Natural killer cell treated with Interleukin-12 subunit alpha and Interleukin-12 subunit beta and Interleukin-15 and Interleukin-18, amount 100 ng/mL, for 72 hours (primary cell): ENCODE data around the gene CLDN9. TPM values are rescaled to one million over a fixed set of nuclear protein-coding genes. Genes with fewer than 3 reads are reported as not detected.

Experiments
- ATAC-seq, 2 donors: fragments of 150-1000 bp; cut with Tn5 transposase in 1 of 2; sonication (Bioruptor Pico), chemical (Tn5 transposase) in 1 of 2; 2 replicates each; pipeline ENCODE4 v1.10.0; 2021
- DNase-seq: peaks from one replicate; pipeline ENCODE4 v3.0.0; 2022; ENCODE audit warnings: low spot score
- H3K27ac Mint-ChIP-seq, 2 donors: 1 replicate in 1 of 2; 2 replicates in 1 of 2; pipeline ENCODE4 v1.8.0; 2022; ENCODE audit warnings: mixed read lengths in 2 of 2, mild to moderate bottlenecking in 1 of 2, moderate library complexity in 1 of 2
- H3K27me3 Mint-ChIP-seq, 2 donors: 1 replicate in 1 of 2; 2 replicates in 1 of 2; pipeline ENCODE4 v1.8.0; 2022; ENCODE audit warnings: mixed read lengths in 2 of 2
- H3K36me3 Mint-ChIP-seq: one replicate; pipeline ENCODE4 v1.8.0; 2022; ENCODE audit warnings: mixed read lengths
- H3K4me1 Mint-ChIP-seq, 2 donors: 1 replicate in 1 of 2; 2 replicates in 1 of 2; pipeline ENCODE4 v1.8.0; 2022; ENCODE audit warnings: low read depth in 2 of 2, mixed read lengths in 2 of 2, mild to moderate bottlenecking in 1 of 2
- H3K4me3 Mint-ChIP-seq: one replicate; pipeline ENCODE4 v1.8.0; 2022; ENCODE audit warnings: mixed read lengths
- H3K9me3 Mint-ChIP-seq: 2 replicates; pipeline ENCODE4 v1.8.0; 2022; ENCODE audit warnings: mixed read lengths
- total RNA-seq, 2 donors: library from RNA; stranded (reverse); gene quantifications; one replicate each; pipeline ENCODE4 v1.2.3, GENCODE V29; 2022

CLDN9 gene
- under 1 TPM in 1 of 2 donors, not detected in 1; 0.47 TPM for total RNA-seq

- DNase-seq (no peak), ATAC-seq (no peak)
- Mint-ChIP-seq H3K27ac (no peak within 1 kb of the TSS), H3K4me1 (peaks cover 7% of the 10 kb centered on the region in 2 donors), H3K36me3 (no peaks in the 10 kb centered on the region), H3K4me3 (no peak within 1 kb of the TSS), H3K9me3 (no peaks in the 10 kb centered on the region), H3K27me3 (peaks cover 0 to 4% of the 10 kb centered on the region in 2 donors)
Observed at GRCh38 chr16:3012828-3013420, at the start of gene CLDN9. CLDN9 (plus strand) TSS chr16:3012923; CDS start chr16:3013363, 440 bp downstream.

- DNase-seq = no peak
- no peak for ATAC-seq
- Mint-ChIP-seq H3K27me3 (peaks cover 8 to 14% of the 10 kb centered on the region in 2 donors), H3K9me3 (no peaks in the 10 kb centered on the region), H3K4me1 (peaks cover 4 to 11% of the 10 kb centered on the region in 2 donors), H3K4me3 (peak overlapping the region; percentile 65), H3K36me3 (no peaks in the 10 kb centered on the region), H3K27ac (no peak overlapping the region)
Observed at GRCh38 chr16:2963074-2963722, 49.5 kb upstream of the CLDN9 start.

GRCh38 chr16:2963723-2964474 is 48.8 kb upstream of the CLDN9 start, which contains the start of gene KREMEN2:
KREMEN2 (plus strand) TSS chr16:2964275; CDS start chr16:2964521, 246 bp downstream.
- Mint-ChIP-seq H3K36me3 (no peaks in the 10 kb centered on the region), H3K4me1 (peaks cover 9 to 15% of the 10 kb centered on the region in 2 donors), H3K27ac (no peak within 1 kb of the TSS), H3K9me3 (no peaks in the 10 kb centered on the region), H3K27me3 (peaks cover 10 to 16% of the 10 kb centered on the region in 2 donors), H3K4me3 (peak within 1 kb of the TSS; percentile 65)
- DNase-seq (no peak), ATAC-seq (no peak)

GRCh38 chr16:2964475-2965336 is 48.0 kb upstream of the CLDN9 start:
- DNase-seq = no peak
- H3K4me3 Mint-ChIP-seq = peak overlapping the region; percentile 65
- ATAC-seq = no peak
- H3K9me3 Mint-ChIP-seq = no peaks in the 10 kb centered on the region
- peaks cover 10 to 16% of the 10 kb centered on the region in 2 donors for H3K27me3 Mint-ChIP-seq
- peaks cover 9 to 15% of the 10 kb centered on the region in 2 donors for H3K4me1 Mint-ChIP-seq
- no peak overlapping the region for H3K27ac Mint-ChIP-seq
- no peaks in the 10 kb centered on the region for H3K36me3 Mint-ChIP-seq

GRCh38 chr16:2966043-2966807 is 46.5 kb upstream of the CLDN9 start:
- Mint-ChIP-seq H3K4me1 (peaks cover 16 to 19% of the 10 kb centered on the region in 2 donors), H3K4me3 (peak overlapping the region; percentile 38), H3K9me3 (no peaks in the 10 kb centered on the region), H3K27ac (no peak overlapping the region), H3K27me3 (peaks cover 5 to 14% of the 10 kb centered on the region in 2 donors), H3K36me3 (no peaks in the 10 kb centered on the region)
- no peak for DNase-seq
- ATAC-seq = no peak

GRCh38 chr16:2966808-2967191 is 45.9 kb upstream of the CLDN9 start:
- Mint-ChIP-seq H3K36me3 (no peaks in the 10 kb centered on the region), H3K27ac (no peak overlapping the region), H3K9me3 (no peaks in the 10 kb centered on the region), H3K27me3 (peaks cover 5 to 11% of the 10 kb centered on the region in 2 donors), H3K4me1 (peaks cover 16 to 17% of the 10 kb centered on the region in 2 donors), H3K4me3 (no peak overlapping the region)
- ATAC-seq (no peak), DNase-seq (no peak)

GRCh38 chr16:2967211-2967631 is 45.5 kb upstream of the CLDN9 start:
- H3K27me3 Mint-ChIP-seq = peaks cover 5 to 10% of the 10 kb centered on the region in 2 donors
- ATAC-seq (no peak), DNase-seq (no peak)
- H3K4me1 Mint-ChIP-seq = peaks cover 19 to 21% of the 10 kb centered on the region in 2 donors
- no peak overlapping the region for H3K4me3 Mint-ChIP-seq
- no peak overlapping the region for H3K27ac Mint-ChIP-seq
- no peaks in the 10 kb centered on the region for H3K9me3 Mint-ChIP-seq
- no peaks in the 10 kb centered on the region for H3K36me3 Mint-ChIP-seq

- no peaks in the 10 kb centered on the region for H3K9me3 Mint-ChIP-seq
- no peak overlapping the region for H3K27ac Mint-ChIP-seq
- no peaks in the 10 kb centered on the region for H3K36me3 Mint-ChIP-seq
- ATAC-seq (no peak), DNase-seq (no peak)
- peaks cover 20 to 26% of the 10 kb centered on the region in 2 donors for H3K4me1 Mint-ChIP-seq
- peaks cover 5 to 10% of the 10 kb centered on the region in 2 donors for H3K27me3 Mint-ChIP-seq
- H3K4me3 Mint-ChIP-seq = peak overlapping the region; percentile 76
Observed at GRCh38 chr16:2967721-2968161, 45.0 kb upstream of the CLDN9 start.

GRCh38 chr16:2968368-2968737 is 44.4 kb upstream of the CLDN9 start:
- Mint-ChIP-seq H3K4me3 (peak overlapping the region; percentile 76), H3K27me3 (peaks cover 5 to 10% of the 10 kb centered on the region in 2 donors), H3K36me3 (no peaks in the 10 kb centered on the region), H3K4me1 (peaks cover 20 to 26% of the 10 kb centered on the region in 2 donors), H3K9me3 (no peaks in the 10 kb centered on the region), H3K27ac (no peak overlapping the region)
- no peak for ATAC-seq
- no peak for DNase-seq

- DNase-seq = peak; percentile 92
- peaks cover 5 to 7% of the 10 kb centered on the region in 2 donors for H3K27me3 Mint-ChIP-seq
- no peaks in the 10 kb centered on the region for H3K9me3 Mint-ChIP-seq
- peaks cover 17 to 26% of the 10 kb centered on the region in 2 donors for H3K4me1 Mint-ChIP-seq
- no peak within 1 kb of the TSS for H3K27ac Mint-ChIP-seq
- H3K4me3 Mint-ChIP-seq = peak within 1 kb of the TSS; percentile 76
- no peaks in the 10 kb centered on the region for H3K36me3 Mint-ChIP-seq
- peak; percentile 89 to 94 for ATAC-seq
Observed at GRCh38 chr16:2968738-2969544, 43.8 kb upstream of the CLDN9 start, which contains the start of gene PAQR4. PAQR4 (plus strand) TSS chr16:2969348; CDS start chr16:2969675, 327 bp downstream.

- DNase-seq = no peak
- peak; percentile 62 to 73 for ATAC-seq
- peaks cover 5% of the 10 kb centered on the region in 2 donors for H3K27me3 Mint-ChIP-seq
- H3K4me1 Mint-ChIP-seq = peaks cover 14 to 26% of the 10 kb centered on the region in 2 donors
- H3K4me3 Mint-ChIP-seq = peak overlapping the region; percentile 67
- no peaks in the 10 kb centered on the region for H3K36me3 Mint-ChIP-seq
- H3K9me3 Mint-ChIP-seq = no peaks in the 10 kb centered on the region
- H3K27ac Mint-ChIP-seq = no peak overlapping the region
Observed at GRCh38 chr16:2969545-2970521, 42.9 kb upstream of the CLDN9 start.
